ENCODE results near the gene CACNA1B.

DNA sequence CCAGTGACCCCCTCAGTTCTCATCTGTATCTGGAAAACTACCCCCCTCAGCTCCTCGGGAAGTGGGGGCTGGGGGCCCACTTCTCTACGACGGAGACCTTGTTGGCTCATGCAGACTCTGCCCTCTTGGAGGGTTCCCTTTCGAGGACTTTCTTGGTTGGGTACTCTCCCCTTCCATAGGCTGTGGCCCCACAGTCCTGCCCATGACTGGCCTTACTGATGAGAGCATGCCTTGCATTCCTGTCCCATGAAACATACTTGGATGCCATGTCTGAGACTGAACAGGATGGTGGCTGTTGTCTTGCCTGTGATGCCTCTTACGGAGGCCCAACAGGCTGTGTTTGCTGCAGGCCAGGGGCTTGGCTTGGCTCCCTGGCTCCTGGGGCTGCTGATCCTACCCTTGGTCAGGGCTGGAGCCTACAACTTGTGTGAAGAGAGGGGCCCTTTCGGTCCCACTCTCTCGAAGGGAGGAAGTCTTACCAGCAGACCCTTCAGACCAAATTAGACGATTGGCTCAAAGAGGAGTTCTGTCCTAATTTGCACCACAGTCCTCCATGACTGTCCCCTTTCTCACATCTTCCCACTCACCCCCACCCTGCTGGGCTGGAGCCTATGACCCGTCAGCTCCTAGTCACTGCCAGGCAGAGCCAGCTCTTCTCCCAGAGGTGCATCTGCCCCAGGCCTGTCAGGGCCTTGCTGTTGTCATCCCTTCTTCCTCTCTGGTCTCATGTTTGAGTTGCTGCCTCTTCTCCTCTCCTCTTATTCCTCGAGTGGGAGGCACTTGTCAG is 109.9 kb downstream of the CACNA1B start:
- TF ChIP-seq, protein P1, sequence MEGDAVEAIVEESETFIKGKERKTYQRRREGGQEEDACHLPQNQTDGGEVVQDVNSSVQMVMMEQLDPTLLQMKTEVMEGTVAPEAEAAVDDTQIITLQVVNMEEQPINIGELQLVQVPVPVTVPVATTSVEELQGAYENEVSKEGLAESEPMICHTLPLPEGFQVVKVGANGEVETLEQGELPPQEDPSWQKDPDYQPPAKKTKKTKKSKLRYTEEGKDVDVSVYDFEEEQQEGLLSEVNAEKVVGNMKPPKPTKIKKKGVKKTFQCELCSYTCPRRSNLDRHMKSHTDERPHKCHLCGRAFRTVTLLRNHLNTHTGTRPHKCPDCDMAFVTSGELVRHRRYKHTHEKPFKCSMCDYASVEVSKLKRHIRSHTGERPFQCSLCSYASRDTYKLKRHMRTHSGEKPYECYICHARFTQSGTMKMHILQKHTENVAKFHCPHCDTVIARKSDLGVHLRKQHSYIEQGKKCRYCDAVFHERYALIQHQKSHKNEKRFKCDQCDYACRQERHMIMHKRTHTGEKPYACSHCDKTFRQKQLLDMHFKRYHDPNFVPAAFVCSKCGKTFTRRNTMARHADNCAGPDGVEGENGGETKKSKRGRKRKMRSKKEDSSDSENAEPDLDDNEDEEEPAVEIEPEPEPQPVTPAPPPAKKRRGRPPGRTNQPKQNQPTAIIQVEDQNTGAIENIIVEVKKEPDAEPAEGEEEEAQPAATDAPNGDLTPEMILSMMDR (IDR thresholded peaks at IDR 0.05): no peak
- TF ChIP-seq ZFX (IDR thresholded peaks at IDR 0.05; ENCODE audit: borderline replicate concordance): no peak
